Kidney tubule cell (primary cell): ENCODE measurements around the gene DUS3L.
"Not testable (repeated sequence)": the region's sequence is repeated elsewhere in the genome, so short reads cannot be mapped to it uniquely, and the experiment has no call there.

ENCODE experiments used
- DNase-seq: peaks from one replicate; pipeline ENCODE4 v3.0.0-alpha.2; 2018; ENCODE audit warnings: low spot score

Gene DUS3L

DNA sequence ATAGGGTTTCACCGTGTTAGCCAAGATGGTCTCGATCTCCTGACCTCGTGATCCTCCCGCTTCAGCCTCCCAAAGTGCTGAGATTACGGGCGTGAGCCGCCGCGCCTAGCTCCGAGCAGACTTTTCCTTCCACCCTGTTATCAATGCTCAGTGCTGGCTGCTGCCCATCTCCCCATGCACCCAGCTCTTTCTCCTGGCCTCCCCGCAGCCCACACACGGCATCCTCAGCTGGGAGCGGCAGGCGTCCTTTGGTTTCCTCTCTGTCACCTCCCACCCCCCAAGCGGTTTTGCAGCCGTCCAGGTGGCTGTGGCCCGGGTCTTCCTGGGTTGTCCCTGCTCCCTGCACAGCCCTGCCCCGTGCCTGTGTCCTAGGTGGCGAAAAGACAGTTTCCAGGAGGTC is 18.5 kb downstream of the DUS3L start:
- DNase-seq, result no peak

DNA sequence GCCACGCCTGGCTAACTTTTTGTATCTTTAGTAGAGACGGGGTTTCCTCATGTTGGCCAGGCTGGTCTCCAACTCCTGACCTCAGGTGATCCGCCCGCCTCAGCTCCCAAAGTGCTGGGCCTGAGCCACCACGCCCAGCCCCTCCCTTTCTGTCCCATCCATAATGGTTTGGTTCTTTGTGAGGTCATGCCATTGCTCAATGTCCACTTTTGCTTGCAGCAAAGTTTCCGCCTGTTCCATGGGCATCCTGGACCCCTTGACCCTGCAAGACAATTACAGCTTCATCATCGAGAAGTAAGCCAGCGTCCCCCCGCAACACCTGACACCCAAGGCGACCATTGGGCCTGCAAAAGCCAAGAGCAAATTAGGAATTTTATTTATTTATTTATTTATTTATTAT is 23.0 kb downstream of the DUS3L start:
- no peak for DNase-seq

DNA sequence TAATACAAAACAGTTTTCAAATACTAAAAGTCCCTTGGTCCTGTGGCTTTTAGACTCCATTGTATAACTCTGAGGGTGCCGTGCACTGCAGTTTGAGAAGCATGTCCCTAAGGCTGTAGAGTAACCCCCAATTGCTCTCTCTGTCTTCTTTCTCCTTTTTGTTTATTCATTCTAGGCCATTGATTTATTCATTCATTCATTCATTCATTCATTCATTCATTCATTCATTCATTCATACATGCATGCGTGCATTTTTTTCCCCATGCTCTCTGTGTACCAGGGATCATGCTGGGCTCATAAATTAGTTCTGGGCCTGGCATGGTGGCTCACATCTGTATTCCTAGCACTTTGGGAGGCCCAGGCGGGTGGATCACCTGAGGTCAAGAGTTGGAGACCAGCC is 25.7 kb downstream of the DUS3L start:
- no peak for DNase-seq

DNA sequence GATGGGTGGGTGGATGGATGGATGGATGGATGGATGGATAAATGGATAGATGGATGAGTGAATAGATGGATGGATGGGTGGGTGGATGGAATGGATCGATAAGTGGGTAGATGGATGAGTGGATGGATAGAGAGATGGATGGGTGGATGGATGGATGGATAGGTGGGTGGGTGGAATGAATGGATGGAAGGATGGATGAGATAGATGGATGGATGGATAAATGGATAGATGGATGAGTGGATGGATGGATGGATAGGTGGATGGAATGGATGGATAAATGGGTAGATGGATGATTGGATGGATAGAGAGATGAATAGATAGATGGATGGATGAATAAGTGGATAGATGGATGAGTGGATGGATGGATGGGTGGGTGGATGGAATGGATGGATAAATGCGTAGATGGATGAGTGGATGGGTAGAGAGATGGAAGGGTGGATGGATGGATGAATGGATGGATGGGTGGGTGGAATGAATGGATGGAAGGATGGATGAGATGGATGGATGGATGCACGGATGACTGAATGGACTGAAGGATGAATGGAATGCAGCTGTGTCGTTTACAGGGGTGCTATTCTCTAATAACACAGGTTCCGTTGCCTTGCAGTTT is 28.2 kb downstream of the DUS3L start:
- no peak for DNase-seq

DNA sequence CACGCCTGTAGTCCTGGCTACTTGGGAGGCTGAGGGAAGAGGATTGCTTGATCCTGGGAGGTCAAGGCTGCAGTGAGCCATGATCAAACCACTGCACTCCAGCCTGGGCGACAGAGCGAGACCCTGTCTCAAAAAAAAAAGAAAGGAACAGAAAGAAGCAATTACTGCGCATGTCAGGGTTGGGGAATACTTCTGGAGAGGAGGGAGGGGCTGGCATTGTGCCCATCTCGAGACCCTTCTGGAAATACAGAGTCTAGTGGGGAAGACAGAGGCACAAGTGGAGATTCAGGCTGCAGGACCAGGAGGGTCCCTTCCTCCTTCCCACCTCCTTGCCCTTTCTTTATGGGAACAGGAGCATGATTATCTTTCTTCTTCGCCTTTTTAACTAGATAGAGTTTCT is 37.2 kb downstream of the DUS3L start:
- no peak for DNase-seq

DNA sequence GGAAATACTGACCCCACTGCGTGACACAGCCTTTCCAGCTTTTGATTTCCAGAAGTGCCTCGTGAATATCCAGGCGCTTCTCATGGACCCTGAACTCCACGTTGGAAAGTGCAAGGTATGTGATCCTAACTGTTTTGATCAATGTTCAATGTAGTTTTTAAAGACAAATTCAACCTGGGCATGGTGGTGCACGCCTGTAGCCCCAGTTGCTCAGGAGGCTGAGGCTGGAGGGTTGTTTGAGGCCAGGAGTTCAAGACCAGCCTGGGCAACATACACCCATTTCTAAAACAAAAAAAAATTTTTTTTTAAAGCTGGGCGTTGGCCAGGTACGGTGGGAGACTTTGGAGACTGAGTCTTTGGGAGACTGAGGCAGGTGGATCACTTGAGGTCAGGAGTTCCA is 39.3 kb downstream of the DUS3L start:
- DNase-seq, result no peak

DNA sequence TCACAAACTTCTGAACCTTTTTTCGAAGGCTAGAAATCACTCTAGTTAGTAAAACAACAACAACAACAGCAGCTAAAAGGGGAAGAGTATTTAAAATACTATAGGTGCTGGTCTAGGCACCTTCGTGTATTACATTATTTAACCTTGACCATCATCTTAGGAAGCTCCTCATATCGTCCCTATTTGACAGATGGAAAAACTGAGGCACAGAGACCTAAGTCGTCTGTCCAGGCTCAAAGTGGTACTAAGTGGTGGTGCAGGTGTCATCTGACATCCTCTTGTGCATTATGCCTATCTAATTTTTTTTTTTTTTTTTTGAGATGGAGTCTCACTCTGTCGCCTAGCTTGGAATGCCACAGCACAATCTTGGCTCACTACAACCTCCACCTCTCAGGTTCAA is 41.5 kb downstream of the DUS3L start:
- no peak for DNase-seq

DNA sequence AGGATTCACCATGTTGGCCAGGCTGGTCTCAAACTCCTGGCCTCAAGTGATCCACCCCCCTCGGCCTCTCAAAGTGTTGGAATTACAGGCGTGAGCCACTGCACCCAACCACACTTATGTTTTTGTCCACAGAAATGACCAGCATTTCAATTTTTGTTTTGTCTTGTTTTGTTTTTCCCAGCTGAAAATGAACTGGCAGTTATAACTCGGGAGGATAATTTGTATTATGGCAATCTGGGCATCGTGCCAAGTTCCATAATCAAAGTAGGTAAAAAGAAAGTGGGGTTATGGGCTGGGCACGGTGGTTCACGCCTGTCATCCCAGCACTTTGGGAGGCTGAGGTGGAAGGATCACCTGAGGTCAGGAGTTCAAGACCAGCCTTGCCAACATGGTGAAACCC is 42.0 kb downstream of the DUS3L start:
- not testable (repeated sequence) for DNase-seq

DNA sequence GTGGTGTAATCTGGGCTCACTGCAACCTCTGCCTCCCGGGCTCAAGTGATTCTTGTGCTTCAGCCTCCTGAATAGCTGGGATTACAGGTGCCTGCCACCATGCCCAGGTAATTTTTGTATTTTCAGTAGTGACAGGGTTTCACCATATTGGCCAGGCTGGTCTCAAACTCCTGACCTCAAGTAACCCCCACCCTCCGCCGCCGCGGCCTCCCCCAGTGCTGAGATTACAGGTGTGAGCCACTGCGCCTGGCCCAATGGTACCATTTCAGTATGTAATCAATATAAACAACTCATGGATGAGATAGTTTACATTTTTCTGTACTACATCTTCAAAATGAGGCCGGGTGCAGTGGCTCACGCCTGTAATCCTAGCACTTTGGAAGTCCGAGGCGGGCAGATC is 46.0 kb downstream of the DUS3L start:
- DNase-seq, result not testable (repeated sequence)

DNA sequence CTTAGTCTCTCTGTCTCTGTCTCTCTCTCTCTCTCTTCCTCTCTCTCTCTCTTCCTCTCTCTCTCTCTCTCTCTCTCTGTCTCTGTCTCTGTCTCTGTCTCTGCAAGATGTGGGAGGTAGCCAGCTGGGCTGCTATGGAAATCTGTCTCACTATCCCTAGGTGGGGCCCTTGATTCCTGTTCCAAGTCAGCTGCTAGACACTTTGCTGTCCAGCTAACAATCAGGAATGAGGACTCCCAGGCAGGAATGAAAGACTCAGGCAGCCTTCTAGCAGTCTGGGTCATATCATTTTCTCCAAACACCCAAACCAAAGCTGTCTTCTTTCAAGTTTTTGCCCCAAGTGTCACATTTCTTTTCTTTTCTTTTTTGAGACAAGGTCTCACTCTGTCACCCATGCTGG is 47.3 kb downstream of the DUS3L start:
- no peak for DNase-seq

DNA sequence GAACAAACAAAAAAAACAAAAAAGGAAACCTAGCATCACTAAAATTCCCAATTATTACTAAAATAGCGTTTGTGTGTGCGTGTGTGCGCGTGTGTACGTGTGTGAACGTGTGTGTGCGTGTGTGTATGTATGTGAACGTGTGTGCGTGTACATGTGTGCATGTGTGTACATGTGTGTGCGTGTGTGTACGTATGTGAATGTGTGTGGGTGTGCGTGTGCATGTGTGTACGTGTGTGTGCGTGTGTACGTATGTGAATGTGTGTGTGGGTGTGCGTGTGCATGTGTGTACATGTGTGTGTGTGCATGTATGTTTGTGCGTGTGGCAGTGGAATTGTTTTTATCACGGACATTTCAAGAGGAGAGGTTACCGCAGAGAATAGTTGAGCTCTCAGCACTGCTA is 48.9 kb downstream of the DUS3L start:
- no peak for DNase-seq

DNA sequence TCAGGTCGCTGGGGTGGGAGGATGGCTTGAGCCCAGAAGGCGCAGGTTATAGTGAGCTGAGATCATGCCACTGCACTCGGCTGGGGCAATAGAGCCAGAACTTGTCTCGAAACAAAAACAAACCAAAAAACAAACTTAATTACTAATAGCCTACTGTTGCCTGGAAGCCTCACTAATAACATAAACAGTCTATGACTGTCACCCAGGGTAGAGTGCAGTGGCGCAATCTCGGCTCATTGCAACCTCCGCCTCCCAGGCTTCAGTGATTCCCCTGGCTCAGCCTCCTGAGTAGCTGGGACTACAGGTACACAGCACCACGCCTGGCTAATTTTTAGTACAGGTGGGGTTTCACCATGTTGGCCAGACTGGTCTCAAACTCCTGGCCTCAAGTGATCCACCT is 52.5 kb downstream of the DUS3L start:
- peak; percentile 42 for DNase-seq
